HG03432 (cell line): ENCODE results near the gene POLR1A.
A peak's percentile ranks its signal among the peaks of the same experiment; 100 is the strongest.

Source experiments
- ATAC-seq: cut with Tn5 transposase; IDR thresholded peaks from one replicate; pipeline ENCODE4 v1.9.1; 2021; ENCODE audit warnings: mild to moderate bottlenecking, moderate library complexity; ENCODE audit not compliant: unreplicated experiment

POLR1A gene

DNA sequence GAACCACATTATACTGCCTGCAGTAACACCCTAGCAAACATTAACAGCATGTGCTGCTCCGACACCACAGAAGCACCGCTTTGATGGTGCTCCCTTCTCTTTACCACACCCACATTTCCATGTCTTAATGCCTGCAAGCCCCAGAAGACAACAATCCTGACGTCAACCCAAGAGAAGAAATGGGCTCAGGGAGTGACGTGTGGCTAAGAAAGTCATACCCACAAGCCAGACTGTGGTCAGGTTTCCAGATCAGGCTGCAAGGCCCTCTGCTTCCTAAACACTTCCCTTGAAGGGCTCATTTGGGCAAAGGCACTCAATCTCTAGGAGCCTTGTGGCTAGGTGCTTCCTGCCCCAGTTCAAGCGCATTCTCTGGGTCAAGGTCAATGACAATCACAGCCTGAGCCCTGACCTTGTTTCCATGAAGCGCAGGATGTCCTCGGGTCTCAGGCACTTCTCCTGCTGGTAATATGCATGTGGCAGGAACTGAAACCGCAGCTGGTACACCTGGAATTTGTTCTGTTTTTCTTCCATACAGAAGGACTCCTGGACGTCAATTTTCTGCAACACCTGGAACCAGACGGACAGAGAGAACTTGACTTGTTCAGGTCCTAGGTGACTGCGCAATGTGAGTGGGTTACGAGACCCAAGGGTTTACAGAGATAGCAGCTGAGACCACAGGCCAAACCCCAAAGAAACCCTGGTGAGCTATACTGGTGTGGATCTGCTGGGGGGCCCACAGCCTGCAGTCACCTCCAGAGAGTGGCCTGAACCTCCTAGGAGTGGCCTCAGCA is 67.2 kb downstream of the POLR1A start:
- ATAC-seq = no peak

DNA sequence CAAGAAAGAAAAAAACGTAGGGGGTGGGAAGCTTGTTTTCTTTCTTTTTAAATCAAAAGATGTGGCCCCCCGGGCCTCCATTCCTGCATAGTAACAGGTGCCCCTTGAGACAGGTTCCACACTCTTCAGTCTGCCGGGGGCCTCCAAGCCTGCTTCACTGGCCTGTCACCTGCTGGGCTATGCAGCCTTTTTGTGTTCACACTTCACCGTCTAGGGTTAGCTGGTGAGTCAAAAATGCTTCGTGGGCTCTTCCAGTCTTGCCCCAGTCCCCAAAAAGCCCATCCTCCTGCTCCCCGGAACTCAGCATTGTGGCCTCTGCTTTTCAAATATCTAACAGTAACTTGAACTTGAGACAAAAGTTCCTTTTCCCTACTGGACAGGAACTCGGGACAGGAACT is 67.9 kb downstream of the POLR1A start:
- ATAC-seq = no peak

DNA sequence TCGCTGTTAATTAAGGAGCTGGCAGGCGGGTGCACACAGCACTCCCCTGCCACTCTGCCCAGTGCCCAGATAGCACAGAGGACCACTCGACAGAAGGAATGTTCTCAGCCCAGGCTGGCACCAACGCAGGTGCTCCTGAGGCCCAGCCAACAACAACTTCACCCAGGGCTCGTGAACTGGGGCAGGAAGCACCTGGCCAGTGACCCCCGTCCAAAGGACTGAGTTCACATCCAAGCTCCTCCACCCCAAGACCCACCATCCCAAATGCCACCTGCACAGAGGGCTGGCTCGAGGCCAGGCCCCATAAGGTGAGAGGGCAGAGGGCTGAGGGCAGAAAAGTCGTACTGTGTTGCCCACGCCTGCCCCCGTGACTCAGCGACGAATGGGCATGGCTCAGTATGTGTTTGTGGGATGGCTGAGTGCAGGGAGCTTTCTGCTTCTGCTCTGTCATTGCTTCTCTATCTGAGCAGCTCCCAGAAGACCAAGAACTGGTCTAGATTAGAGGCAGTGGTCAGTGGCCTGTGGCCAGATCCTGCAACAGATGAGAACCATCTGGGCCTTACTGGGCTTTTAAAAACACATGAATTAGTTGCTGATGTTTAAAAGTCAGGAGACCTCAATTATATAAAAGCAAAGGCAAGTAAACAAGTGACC is 68.4 kb downstream of the POLR1A start:
- ATAC-seq = no peak

DNA sequence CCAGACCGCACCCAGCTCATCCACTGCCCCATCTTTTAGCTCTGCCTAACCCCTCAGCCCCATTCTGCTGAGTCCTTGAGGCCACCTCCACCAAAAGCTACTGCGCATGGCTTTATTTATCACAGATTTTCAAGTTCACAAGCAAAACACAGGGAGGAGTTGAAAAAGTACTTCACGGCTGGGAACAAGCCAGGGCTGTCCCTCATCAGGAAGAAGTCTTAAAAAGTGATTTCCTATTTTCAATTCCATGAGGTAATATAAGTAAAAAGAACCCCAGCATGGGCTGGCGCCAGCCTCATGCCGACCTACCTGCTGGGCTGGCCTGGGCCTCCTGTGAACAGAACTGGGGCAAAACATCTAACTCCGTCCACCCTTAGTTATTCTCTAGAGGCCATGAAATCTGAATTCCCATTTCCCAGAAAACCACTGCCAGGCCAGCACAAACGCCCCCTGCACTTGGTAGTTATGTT is 69.0 kb downstream of the POLR1A start:
- ATAC-seq = no peak

DNA sequence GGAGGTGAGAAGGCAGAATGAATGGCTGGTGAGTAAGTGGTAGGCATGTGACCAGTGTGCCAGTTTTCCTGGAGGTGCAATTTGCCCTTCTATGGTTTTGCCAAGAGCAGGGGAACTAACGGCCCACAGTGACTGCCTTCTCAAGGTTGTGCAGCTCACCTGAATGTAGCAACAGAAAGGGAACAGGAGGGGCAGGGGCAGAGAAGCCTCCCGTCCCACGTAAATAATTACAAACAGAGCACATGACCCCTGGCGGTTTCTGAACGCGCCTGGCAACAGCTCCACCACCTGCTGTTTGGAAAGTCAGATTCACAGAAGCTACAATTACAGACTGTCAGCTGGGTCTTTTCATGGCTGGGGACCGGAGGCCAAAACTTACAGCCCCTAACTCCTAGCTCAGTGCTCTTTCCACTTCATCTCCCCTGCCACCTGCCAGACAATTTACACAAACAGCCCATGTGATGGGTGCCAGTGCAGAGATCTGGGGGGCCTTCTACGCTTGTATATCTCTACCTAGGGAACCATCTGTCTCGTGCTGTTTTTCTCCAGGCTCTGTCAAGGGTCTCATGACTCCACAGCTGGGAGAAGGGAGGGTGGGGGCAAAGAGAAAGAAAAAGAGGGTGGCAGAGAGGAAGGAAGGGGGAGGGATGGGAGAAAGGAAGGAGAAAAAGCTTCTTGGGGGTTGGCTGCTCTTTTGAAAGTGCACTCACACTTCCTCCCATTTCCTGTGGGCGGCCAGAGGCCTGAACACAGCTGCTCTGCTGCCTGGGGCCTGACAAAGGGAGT is 69.6 kb downstream of the POLR1A start:
- peak; percentile 80 for ATAC-seq

DNA sequence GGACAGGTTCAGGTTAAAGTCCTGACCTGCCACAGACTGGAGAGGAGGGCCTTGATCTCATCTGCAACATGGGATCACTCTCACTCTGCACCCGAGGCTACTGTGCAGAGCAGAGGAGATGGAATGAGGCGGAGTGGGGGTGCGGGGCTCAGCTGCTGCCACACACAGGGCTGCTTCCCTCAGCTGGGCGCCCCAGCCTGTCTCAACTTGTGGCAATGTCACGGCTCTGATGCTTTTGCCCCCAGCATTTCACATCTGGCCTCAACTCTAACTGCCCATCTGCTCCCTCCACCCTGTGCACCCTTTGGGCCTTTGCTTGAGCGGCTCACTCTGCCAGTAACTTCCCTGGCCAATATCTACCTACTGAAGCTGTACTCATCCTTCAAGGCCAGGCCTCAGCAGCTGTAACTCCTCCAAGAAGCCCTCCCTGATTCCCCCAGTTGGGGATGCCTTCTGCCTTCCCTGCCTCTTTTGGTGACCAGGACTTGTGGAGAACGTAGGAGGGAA is 70.3 kb downstream of the POLR1A start:
- no peak for ATAC-seq

DNA sequence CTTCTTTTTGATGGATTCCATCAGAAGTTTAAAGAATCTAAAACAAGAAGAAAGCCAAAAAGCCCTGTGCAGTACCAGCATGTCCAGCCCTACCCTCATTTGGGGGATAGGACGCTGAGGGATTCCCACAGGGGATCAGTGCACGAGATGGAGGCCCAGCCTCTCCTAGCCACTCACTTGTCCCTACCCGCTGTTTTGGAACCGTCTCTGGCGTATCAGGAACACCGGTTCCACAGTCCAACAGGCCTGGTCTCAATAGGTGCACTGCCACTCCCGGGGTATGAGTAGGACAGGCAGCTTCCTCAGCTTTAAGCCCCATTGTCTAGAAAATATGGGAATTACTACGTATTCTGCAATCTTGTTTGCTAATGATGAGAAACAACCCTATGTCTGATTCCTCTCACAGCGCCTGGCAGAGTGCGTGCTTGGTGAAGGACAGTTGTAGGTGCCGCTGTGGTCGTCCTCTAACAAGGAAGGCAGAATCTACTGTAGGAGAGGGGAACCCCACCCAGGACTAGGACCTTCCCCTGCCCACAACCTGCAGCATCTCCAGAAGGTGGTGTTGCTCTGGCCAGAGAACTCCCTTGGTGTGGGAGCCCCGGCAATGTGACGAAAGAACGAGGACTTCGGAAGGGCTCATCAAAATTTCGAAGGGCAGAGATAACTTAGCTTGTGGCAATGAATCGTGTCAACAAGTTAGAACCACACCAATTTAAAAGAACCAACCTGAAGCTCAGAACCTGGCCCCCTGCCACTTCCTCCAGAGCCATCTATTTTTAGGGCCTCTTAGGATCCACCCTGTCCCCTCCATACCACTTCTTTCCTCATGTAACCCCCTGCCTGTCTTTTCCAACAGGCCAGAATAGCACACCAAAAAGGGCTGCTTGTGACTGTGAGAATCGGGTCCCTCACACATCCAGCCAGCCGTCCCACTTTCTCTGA is 71.7 kb downstream of the POLR1A start:
- ATAC-seq = no peak

DNA sequence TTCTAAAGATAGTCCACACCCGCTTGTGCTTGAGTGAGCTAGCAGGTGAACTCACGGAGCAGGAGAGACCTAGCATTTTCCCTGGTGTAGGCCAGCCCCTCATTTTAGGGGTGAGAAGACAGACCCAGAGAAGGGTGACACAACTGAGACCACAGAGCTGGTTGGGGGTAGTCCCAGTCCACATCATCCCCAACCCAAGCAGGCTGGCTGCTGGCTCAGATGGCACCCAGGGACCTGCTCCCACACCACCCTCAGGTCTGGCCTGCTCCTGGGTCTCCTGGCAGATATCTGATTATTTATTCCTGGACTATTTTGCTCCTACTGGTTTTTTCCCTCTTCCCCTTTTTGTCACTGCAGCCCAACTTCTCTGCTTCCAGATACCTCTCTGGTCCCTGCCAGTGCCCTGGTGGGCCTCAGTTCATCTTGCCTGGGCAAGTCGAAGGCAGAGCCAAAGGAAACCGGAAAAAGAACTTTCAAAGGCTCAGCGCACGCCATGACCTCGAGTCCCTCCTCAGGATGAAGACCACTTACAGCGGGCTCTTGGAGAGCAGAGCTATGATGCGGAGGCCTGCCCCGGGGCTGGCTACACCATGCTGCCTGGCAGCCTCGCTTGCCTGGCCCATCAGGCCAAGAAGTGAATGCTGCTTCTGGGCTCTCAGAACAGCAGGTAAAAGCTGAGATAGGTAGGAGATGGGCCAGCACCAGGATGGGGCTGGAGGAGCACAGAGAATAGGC is 72.7 kb downstream of the POLR1A start:
- no peak for ATAC-seq

DNA sequence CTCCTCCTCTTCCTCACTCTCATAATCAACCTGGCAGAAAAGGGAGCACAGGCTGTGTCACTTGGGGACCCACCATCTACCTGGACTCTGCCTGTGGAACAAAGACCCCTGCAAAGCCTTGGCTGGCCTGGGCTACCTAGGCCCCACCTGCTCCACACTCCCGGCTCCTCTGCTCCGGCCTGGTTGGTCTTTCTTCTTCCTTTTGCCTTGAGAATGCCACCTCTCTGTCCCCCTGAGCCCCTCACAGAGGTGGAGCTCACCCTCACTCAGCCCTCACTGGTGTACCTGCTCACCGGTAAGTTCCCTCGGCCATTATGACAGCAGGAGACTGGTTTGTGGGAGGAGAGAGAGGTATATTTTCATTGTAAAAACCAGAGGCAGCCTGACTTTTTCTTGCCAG is 74.1 kb downstream of the POLR1A start:
- no peak for ATAC-seq

DNA sequence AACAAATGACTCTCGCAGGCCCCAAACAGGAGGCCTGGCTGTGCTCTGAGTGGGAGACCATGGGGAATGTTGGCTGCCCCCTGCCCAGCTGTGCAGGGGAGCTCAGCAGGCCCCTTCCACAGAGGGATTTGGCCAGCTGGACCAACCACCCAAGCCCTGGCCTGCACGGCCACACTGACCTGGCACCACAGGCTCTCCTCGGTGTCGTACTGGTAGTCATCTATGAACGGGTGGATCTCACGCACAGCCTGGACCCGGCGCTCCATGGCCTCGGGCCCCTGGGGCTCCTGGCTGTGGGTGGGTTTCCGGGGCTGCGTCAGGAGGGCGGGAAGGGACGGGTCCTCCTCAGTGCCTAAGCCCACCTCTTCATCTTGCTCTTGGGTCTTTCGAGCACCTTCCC is 74.5 kb downstream of the POLR1A start:
- no peak for ATAC-seq

DNA sequence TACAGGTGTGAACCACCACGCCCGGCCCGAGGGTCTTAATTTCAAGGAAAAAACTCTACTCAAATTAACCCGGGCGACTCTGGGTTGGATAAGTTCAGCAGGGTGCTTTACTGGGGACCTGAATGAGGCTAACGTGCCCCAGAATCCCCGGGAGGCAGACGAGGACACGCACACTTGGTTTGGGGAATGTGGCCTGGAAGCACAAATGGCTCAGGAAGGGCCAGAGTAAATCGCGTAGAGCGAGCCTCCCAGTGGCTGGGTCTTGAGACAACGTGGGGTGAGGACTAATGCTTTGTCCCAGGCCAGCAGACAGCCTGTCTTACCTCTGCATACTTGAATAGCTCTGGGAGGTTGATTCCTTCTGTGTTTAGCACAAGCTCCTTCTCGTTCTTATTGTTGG is 75.8 kb downstream of the POLR1A start:
- no peak for ATAC-seq

DNA sequence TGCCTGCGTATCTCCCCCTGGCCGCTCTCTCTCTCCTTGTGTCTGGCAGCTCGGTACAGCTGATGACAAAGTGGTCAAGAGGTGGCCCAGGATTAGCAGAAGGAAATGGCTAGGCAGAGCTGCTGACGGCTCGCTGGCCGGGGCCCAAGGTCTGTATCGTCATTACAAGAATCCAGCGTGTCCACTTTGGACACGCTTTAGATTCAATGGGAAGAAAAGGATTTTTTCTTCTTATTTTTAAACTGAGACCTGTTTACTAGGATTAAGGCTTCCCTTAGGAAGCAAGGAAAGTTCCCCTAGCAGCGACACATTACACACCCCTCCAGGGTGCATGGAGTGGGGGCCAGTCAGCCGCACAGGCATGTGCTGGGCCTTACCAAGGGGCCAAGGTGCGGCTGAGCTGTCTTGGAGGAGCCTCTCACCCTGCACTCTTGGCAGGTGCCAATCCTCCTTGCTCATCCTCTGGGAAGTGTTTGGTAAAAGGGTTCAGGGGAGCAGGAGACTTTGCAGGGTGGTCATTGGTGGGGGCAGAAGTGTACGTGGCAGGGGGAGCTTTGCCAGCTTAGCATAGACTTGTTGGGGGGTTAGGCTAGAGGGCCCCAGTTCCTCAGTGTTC is 76.8 kb downstream of the POLR1A start:
- ATAC-seq = no peak

DNA sequence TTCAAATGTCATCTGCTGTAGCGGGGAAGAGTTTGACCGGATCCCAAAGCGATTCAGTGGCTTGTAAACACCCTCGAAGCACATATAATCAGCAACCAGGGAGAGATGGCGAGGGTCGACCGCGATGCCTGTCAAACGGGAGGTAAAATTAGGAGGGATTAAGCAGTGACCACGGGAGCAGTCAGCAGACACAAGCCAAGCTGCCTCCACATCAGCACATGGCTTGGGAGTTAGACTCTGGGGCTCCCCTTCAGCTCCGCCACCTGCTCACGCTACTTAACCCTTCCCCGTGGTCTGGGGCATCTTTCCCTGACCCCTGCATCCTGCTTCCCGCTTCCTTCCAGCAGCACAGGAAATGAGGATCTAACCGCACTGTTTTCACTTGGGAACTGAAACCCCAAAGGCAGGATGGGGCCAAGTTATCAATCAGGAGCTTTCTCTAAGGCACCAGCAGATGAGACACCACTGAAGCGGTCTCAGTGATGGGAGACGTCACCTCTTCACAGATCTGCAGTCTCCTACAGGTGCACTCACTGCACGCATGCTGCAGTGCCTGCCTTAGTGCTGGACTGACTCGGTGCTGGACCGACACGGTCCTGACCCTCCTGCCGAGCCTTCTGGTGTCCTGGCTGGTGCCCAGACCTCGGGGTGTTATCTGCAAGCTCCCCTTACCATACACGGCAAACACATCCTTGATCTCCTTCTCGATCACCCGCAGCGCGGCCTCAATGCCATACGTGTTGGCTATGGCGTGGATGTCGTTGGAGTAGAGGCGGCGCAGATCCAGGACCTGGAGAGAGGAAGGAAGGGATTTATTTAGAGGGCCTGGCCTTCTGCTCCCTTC is 77.5 kb downstream of the POLR1A start:
- ATAC-seq = no peak

DNA sequence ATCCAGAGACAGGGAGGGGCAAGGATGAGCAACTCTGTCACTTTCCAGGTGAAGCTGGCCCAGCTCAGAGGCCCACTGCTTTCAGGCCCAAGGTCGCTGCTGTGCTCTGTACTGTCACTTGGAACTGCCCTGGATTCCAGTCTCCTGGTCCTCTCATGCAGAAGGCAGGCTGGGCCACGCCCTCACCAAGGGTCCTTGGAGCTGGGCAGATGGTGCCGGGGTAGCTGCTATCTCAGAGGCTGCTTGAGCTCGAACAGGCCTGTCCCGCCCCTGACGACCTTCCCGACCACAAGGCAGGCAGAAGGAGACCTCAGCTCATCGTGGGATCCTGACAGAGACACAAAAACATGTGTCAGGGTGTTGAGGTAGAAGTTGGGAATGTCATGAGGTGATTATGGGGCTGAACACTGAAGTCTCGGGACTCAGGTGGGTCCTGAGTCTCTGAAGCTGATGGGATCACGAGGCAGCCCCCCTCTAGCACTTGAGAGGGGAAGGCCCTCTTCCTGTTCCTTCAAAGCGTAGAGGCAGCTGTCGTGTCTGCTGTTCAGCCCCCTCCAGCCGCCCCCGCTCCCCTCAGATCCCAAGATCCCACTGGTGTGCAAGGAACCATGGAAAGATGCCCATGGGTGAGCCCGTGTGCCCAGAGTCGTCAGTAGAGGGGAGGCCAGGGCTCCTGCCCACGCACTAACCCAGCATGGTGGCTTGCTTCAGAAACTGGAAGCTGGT is 78.3 kb downstream of the POLR1A start:
- ATAC-seq = no peak

DNA sequence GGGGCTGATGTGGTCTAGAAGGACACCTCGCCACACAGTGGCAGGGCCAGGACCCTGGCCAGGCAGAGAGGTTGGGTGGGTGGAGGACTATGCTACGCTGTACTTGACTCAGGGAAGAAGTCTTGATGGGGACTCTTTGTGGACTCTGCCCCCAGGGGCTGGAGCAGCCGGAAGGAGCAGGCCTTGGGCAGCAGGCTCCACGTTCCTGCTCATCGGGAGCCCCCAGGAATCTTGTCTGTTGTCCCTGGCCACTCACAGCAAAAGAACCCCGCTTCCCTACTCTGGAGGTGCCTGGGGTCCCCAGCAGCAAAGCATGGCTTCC is 79.0 kb downstream of the POLR1A start:
- no peak for ATAC-seq

DNA sequence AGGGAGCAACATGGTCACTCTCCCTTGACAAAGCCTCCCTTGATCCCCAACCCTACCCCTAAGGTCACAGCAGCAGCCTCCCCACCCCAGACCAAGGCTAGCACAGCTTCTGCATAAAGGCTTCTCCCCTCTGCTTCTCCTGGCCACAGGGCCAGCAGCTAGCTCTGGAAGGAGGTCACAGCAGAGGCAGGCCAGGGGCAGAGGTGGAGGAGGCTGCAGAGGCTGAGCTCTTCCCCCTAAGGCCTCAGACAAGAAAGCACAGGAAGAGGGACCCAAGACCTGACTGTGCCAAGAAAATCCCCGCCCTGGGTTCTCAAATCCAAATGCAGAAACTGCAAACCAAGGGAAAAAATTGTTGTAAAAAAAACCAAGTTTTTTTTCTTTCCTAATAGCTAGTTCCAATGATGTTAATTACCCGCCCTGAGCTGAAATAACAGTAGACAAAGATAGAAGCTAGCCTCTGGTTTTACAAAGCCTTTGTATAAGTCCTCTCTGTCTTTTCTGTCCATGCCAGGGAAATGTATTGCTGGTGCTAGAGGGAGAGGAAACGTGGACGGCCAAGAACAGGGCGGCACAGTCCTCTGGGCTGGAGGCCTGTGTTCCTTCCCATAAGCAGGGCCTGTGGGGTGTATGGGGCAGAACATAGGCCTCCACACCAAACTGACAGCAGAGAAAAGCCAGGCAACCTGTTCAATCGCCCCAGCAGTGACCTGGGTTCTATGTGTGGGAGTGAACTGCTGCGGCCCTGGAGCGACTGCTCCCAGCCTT is 79.5 kb downstream of the POLR1A start:
- ATAC-seq = no peak

DNA sequence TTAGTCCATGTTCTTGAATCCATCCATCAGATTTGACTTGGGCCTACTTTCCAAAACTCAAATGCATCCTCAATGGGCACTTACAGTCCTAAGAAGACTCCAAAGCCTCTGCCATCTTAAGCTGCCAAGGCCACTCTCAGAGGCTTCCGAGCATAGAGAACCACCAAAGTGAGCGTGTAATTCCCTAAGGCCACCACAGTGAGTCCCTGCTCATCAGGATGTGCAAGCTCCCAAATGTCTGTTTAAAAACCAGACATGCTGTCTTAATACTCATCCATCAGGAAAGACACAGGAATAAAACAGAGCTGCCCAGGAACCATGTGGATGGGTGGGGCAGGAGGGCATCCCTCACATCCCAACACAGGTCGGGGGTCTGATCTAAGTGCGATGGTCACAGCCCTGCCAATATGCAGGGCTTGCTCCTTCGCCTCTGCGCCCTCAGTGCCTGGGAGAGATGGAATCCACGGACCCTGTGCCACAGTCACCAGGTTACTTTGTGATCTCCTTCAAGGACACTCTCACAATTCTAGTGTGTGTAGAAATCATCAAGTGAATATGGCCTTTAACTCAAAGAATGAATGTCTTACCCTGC is 80.4 kb downstream of the POLR1A start:
- ATAC-seq = no peak
